Measurements from ENCODE around the gene SNX12.
A peak's percentile ranks its signal among the peaks of the same experiment; 100 is the strongest.

The SNX12 gene

GRCh38 chrX:71068044-71068918, at the start of gene SNX12:
Gene SNX12 (minus strand): TSS chrX:71068334. CDS start chrX:71068306, 28 bp downstream.
- DNase-seq (ENCODE audit: low read depth) = peak; percentile 85

GRCh38 chrX:71117358-71117757, 49.2 kb upstream of the SNX12 start:
- H3K4me3 ChIP-seq (ENCODE audit: low read depth, low read length) = no peak overlapping the region
- DNase-seq (ENCODE audit: low read depth) = no peak

More at GRCh38 chrX:71068044-71068918, at the start of gene SNX12:
- peak within 1 kb of the TSS; percentile 67 for H3K4me3 ChIP-seq (ENCODE audit: low read depth, low read length)

GRCh38 chrX:71111921-71112431, 43.8 kb upstream of the SNX12 start:
- H3K4me3 ChIP-seq (ENCODE audit: low read depth, low read length) = no peak overlapping the region
- DNase-seq (ENCODE audit: low read depth) = no peak

GRCh38 chrX:71111141-71111843, 43.2 kb upstream of the SNX12 start, which contains the start of gene IL2RG:
Gene IL2RG (minus strand): TSS chrX:71111577. CDS start chrX:71111539, 38 bp downstream.
- DNase-seq (ENCODE audit: low read depth) = no peak
- no peak within 1 kb of the TSS for H3K4me3 ChIP-seq (ENCODE audit: low read depth, low read length)

GRCh38 chrX:71109051-71109450, 40.9 kb upstream of the SNX12 start:
- no peak for DNase-seq (ENCODE audit: low read depth)
- H3K4me3 ChIP-seq (ENCODE audit: low read depth, low read length) = no peak overlapping the region

- no peak for DNase-seq (ENCODE audit: low read depth)
- no peak overlapping the region for H3K4me3 ChIP-seq (ENCODE audit: low read depth, low read length)
These were observed 39.7 kb upstream of the SNX12 start for GRCh38 chrX:71107762-71108360.

- no peak for DNase-seq (ENCODE audit: low read depth)
- H3K4me3 ChIP-seq (ENCODE audit: low read depth, low read length) = no peak overlapping the region
These were observed 39.1 kb upstream of the SNX12 start for GRCh38 chrX:71107245-71107644.

- H3K4me3 ChIP-seq (ENCODE audit: low read depth, low read length) = no peak within 1 kb of the TSS
- DNase-seq (ENCODE audit: low read depth) = no peak
These were observed 38.3 kb upstream of the SNX12 start, which contains the start of gene CXorf65 for GRCh38 chrX:71106427-71106826. Gene CXorf65 (minus strand): TSS chrX:71106740. CDS start chrX:71106556, 184 bp downstream.

GRCh38 chrX:71105628-71106027, 37.5 kb upstream of the SNX12 start:
- no peak overlapping the region for H3K4me3 ChIP-seq (ENCODE audit: low read depth, low read length)
- DNase-seq (ENCODE audit: low read depth) = no peak

- DNase-seq (ENCODE audit: low read depth) = no peak
- no peak overlapping the region for H3K4me3 ChIP-seq (ENCODE audit: low read depth, low read length)
These were observed 35.2 kb upstream of the SNX12 start for GRCh38 chrX:71103110-71103983.

- DNase-seq (ENCODE audit: low read depth) = no peak
- no peak overlapping the region for H3K4me3 ChIP-seq (ENCODE audit: low read depth, low read length)
These were observed 34.2 kb upstream of the SNX12 start for GRCh38 chrX:71102292-71102691.

GRCh38 chrX:71100581-71101505, 32.7 kb upstream of the SNX12 start:
- H3K4me3 ChIP-seq (ENCODE audit: low read depth, low read length) = no peak overlapping the region
- DNase-seq (ENCODE audit: low read depth) = no peak

GRCh38 chrX:71099736-71100135, 31.6 kb upstream of the SNX12 start:
- no peak overlapping the region for H3K4me3 ChIP-seq (ENCODE audit: low read depth, low read length)
- DNase-seq (ENCODE audit: low read depth) = no peak

GRCh38 chrX:71098951-71099506, 30.9 kb upstream of the SNX12 start:
- DNase-seq (ENCODE audit: low read depth) = no peak

GRCh38 chrX:71098302-71098701, 30.2 kb upstream of the SNX12 start:
- H3K4me3 ChIP-seq (ENCODE audit: low read depth, low read length) = no peak overlapping the region
- no peak for DNase-seq (ENCODE audit: low read depth)

More at GRCh38 chrX:71098951-71099506, 30.9 kb upstream of the SNX12 start:
- no peak overlapping the region for H3K4me3 ChIP-seq (ENCODE audit: low read depth, low read length)

GRCh38 chrX:71096760-71097032, 28.6 kb upstream of the SNX12 start:
- H3K4me3 ChIP-seq (ENCODE audit: low read depth, low read length) = peak overlapping the region; percentile 62
- DNase-seq (ENCODE audit: low read depth) = no peak

GRCh38 chrX:71095981-71096759, 28.0 kb upstream of the SNX12 start:
- peak overlapping the region; percentile 62 for H3K4me3 ChIP-seq (ENCODE audit: low read depth, low read length)
- no peak for DNase-seq (ENCODE audit: low read depth)
